ENCODE data around the gene S100A10.

Gene S100A10

GRCh38 chr1:152036267-152037216, 42.9 kb upstream of the S100A10 start, which contains the start of gene S100A11:
S100A11 (minus strand) TSS chr1:152037004; CDS start chr1:152036915, 89 bp downstream.
- peak; percentile 84 for DNase-seq
- Histone ChIP-seq H3K27me3 (replicated peaks) (peaks cover 9% of the 10 kb centered on the region), H3K36me3 (replicated peaks) (peaks cover 36% of the 10 kb centered on the region), H3K4me3 (ENCODE audit: low read depth, low read length) (peak within 1 kb of the TSS; percentile 97), H3K27ac (peak within 1 kb of the TSS; percentile 91)
- in situ Hi-C loops (cut with HindIII; ENCODE audit: low pct_ligation_motif_present, low sequenced_read_pairs) = no loop called here
- TF ChIP-seq CTCF (IDR thresholded peaks at IDR 0.05; ENCODE audit: low read depth, low read length, missing control alignments) = no peak

GRCh38 chr1:152035539-152036266, 42.0 kb upstream of the S100A10 start:
- in situ Hi-C loops (cut with HindIII; ENCODE audit: low pct_ligation_motif_present, low sequenced_read_pairs) = no loop called here
- DNase-seq = no peak
- TF ChIP-seq CTCF (IDR thresholded peaks at IDR 0.05; ENCODE audit: low read depth, low read length, missing control alignments) = no peak
- peaks cover 4% of the 10 kb centered on the region for H3K27me3 ChIP-seq (replicated peaks)
- peak overlapping the region; percentile 97 for H3K4me3 ChIP-seq (ENCODE audit: low read depth, low read length)
- peak overlapping the region; percentile 91 for H3K27ac ChIP-seq
- peaks cover 44% of the 10 kb centered on the region for H3K36me3 ChIP-seq (replicated peaks)

- TF ChIP-seq CTCF (IDR thresholded peaks at IDR 0.05; ENCODE audit: low read depth, low read length, missing control alignments) = peak; percentile 87
- peaks cover 46% of the 10 kb centered on the region for H3K36me3 ChIP-seq (replicated peaks)
- peak; percentile 54 for DNase-seq
- peak overlapping the region; percentile 91 for H3K27ac ChIP-seq
- H3K4me3 ChIP-seq (ENCODE audit: low read depth, low read length) = peak overlapping the region; percentile 97
- H3K27me3 ChIP-seq (replicated peaks) = no peaks in the 10 kb centered on the region
- in situ Hi-C loops (cut with HindIII; ENCODE audit: low pct_ligation_motif_present, low sequenced_read_pairs) = no loop called here
These were observed 41.2 kb upstream of the S100A10 start for GRCh38 chr1:152034654-152035538.

GRCh38 chr1:152034324-152034653, 40.6 kb upstream of the S100A10 start:
- no peak for TF ChIP-seq CTCF (IDR thresholded peaks at IDR 0.05; ENCODE audit: low read depth, low read length, missing control alignments)
- peak overlapping the region; percentile 97 for H3K4me3 ChIP-seq (ENCODE audit: low read depth, low read length)
- no peak for DNase-seq
- in situ Hi-C loops (cut with HindIII; ENCODE audit: low pct_ligation_motif_present, low sequenced_read_pairs) = no loop called here
- no peaks in the 10 kb centered on the region for H3K27me3 ChIP-seq (replicated peaks)
- H3K36me3 ChIP-seq (replicated peaks) = peaks cover 46% of the 10 kb centered on the region
- peak overlapping the region; percentile 91 for H3K27ac ChIP-seq

GRCh38 chr1:152029929-152030211, 36.2 kb upstream of the S100A10 start:
- no peak overlapping the region for H3K4me3 ChIP-seq (ENCODE audit: low read depth, low read length)
- peaks cover 42% of the 10 kb centered on the region for H3K36me3 ChIP-seq (replicated peaks)
- DNase-seq = no peak
- H3K27me3 ChIP-seq (replicated peaks) = no peaks in the 10 kb centered on the region
- peak overlapping the region; percentile 50 for H3K27ac ChIP-seq
- in situ Hi-C loops (cut with HindIII; ENCODE audit: low pct_ligation_motif_present, low sequenced_read_pairs) = no loop called here
- TF ChIP-seq CTCF (IDR thresholded peaks at IDR 0.05; ENCODE audit: low read depth, low read length, missing control alignments) = no peak

All from brain microvascular endothelial cell (primary cell).